ENCODE data around the gene CCDC12. TPM values are rescaled to one million over a fixed set of nuclear protein-coding genes. Genes with fewer than 3 reads are reported as not detected.

The CCDC12 gene
- total RNA-seq, 1 donor from 2014 or later, result 29.2 TPM

GRCh38 chr3:47000198-47000815 is 23.8 kb upstream of the CCDC12 start:
- intact Hi-C loops (cut with DNase I), result loop anchor here (10.0 kb wide), 1 partner anchor 296 kb away; the partner anchor contains the start of gene TMIE
- no peak for ATAC-seq (ENCODE audit: poor library complexity)
- DNase-seq, result peak; percentile 15

GRCh38 chr3:46999516-47000197 is 23.1 kb upstream of the CCDC12 start:
- ATAC-seq (ENCODE audit: poor library complexity), result no peak
- intact Hi-C loops (cut with DNase I), result loop anchor here (10.0 kb wide), 1 partner anchor 295 kb away; the partner anchor contains the start of gene TMIE
- DNase-seq, result peak; percentile 17

- ATAC-seq (ENCODE audit: poor library complexity) (no peak), DNase-seq (peak; percentile 36)
- intact Hi-C loops (cut with DNase I), result no loop called here
Measured at GRCh38 chr3:46998852-46999515, 22.4 kb upstream of the CCDC12 start.

GRCh38 chr3:46998121-46998851 is 21.7 kb upstream of the CCDC12 start:
- ATAC-seq (ENCODE audit: poor library complexity) (peak; percentile 89), DNase-seq (peak; percentile 87)

GRCh38 chr3:46997453-46998091 is 21.0 kb upstream of the CCDC12 start:
- intact Hi-C loops (cut with DNase I), result loop anchor here (2.0 kb wide), 1 partner anchor 75 kb away; no protein-coding TSS in a partner anchor
- ATAC-seq (ENCODE audit: poor library complexity) (no peak), DNase-seq (peak; percentile 34)

More at GRCh38 chr3:46998121-46998851, 21.7 kb upstream of the CCDC12 start:
- intact Hi-C loops (cut with DNase I), result no loop called here

DNA sequence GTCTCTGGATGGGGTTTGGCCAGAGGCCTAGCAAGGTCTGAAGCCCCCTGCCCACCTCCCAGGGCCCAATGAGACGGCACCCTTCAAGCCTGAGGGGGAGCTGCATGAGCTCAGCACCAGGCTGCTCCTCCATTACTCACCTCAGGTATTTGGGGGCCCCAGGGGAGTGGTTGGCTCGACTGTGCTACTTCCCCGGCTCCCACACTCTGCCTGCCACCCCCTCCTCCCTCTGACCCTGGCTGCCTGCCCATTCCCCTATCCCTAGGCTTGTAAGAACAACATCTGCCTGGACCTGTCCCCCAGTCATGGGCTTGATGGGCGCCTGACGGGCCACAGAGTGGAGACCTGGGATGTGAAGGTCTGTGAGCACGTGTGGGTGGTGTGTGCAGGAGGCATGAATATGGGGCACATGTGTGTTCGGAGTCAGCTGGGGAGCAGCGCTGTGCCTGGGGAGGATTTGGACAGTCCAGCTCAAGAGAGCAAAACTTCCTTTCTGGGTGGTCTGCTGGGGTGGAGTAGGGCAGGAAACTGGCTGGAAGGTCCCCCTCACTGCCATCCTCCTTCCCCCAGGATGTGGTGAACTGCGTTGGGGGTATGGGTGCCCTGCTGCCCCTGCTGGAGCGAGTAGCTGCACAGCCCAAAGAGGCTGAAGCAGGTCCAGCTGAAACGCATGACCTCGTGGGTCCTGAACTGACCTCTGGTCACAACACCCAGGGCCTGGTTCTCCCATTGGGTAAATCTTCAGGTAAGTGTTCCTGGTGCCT is 20.3 kb upstream of the CCDC12 start:
- peak; percentile 20 for DNase-seq
- intact Hi-C loops (cut with DNase I), result loop anchor here (2.0 kb wide), 1 partner anchor 74 kb away; no protein-coding TSS in a partner anchor
- ATAC-seq (ENCODE audit: poor library complexity), result no peak

DNA sequence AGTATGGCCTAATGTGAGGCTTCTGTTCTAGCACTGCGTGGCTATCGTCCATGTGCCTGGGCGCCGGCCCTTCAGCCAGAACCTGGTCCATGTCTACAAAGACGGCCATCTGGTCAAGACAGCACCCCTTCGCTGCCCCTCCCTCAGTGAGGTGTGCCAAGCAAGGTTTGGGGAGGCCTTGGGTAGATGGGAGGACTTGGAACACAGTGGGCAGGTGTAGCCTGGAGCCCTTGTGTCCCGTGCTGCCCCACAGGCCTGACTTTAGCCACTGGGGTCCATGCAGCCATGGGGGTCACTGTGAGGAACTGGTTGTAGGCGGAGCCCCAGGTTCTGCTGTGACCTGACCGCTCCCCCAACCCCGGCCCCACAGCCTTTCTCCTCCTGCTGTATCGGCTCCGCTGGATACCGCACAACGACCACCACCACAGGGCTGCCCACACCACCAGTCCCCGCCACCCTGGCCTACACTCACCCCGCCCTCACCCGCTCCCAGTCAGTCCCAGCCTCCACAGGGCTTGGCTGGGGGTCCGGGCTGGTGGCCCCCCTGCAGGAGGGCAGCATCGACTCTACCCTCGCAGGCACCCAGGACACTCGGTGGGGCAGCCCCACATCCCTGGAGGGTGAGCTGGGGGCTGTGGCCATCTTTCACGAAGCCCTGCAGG is 19.5 kb upstream of the CCDC12 start:
- DNase-seq, result peak; percentile 27
- intact Hi-C loops (cut with DNase I), result loop anchor here (2.0 kb wide), 1 partner anchor 73 kb away; no protein-coding TSS in a partner anchor
- no peak for ATAC-seq (ENCODE audit: poor library complexity)

DNA sequence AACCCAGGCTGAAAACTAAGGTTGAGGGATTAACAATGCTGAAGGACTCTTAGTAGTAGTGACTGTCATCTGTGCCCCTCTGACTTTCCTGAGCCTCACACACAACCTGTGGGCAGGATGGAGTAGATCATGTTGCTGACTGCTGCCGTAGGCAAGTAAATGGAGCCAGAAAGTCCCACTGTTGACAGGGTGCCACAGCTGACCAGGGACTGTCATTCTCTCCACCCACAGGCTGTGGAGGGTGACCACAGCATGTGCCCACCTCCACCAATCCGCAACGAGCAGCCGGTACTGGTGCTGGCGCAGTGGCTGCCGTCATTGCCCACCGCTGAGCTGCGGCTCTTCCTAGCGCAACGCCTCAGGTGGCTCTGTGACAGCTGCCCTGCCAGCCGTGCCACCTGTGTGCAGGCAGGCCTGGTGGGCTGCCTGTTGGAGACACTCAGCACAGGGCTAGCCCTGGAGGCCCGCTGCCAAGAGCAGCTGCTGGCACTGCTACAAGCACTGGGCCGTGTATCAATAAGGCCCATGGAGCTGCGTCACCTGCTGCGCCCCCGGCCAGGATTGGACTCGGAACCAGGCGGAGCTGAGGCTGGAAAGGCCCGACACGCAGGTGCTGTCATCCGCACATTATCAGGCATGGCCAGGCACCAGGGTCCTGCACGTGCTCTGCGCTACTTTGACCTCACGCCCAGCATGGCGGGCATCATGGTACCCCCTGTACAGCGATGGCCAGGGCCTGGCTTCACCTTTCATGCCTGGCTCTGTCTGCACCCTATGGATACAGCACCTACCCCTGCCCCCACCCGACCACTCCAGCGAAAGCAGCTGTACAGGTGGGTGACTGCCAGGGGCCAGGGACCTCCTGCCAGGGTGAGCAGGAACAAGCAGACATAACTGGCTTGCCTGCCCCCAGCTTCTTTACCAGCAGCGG is 18.5 kb upstream of the CCDC12 start:
- DNase-seq (peak; percentile 40), ATAC-seq (ENCODE audit: poor library complexity) (no peak)
- intact Hi-C loops (cut with DNase I), result no loop called here

DNA sequence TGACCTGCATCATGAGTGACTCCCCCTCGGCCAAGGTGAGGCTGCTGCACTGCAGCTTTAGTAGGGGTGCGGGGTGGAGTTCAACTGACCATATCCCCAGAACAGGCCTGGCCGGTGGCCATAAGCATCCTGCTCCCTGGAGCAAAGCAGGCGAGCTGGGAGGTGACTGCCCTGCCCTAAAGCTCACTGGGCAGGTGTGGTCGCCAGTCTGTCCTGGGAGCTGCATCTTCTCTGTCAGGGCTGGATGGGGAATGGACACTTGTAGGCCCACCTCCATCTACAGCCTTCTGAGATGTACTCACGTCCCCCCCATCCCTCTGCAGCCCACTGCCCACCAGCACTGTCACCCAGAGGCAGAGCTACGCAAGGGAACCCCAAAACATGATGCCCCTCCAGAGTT is 17.4 kb upstream of the CCDC12 start:
- ATAC-seq (ENCODE audit: poor library complexity), result no peak
- DNase-seq, result no peak
- intact Hi-C loops (cut with DNase I), result no loop called here

GRCh38 chr3:46993292-46993691 is 16.7 kb upstream of the CCDC12 start:
- ATAC-seq (ENCODE audit: poor library complexity) (no peak), DNase-seq (peak; percentile 14)
- intact Hi-C loops (cut with DNase I), result no loop called here

- intact Hi-C loops (cut with DNase I), result no loop called here
- ATAC-seq (ENCODE audit: poor library complexity) (no peak), DNase-seq (no peak)
Measured at GRCh38 chr3:46992231-46992630, 15.7 kb upstream of the CCDC12 start.

DNA sequence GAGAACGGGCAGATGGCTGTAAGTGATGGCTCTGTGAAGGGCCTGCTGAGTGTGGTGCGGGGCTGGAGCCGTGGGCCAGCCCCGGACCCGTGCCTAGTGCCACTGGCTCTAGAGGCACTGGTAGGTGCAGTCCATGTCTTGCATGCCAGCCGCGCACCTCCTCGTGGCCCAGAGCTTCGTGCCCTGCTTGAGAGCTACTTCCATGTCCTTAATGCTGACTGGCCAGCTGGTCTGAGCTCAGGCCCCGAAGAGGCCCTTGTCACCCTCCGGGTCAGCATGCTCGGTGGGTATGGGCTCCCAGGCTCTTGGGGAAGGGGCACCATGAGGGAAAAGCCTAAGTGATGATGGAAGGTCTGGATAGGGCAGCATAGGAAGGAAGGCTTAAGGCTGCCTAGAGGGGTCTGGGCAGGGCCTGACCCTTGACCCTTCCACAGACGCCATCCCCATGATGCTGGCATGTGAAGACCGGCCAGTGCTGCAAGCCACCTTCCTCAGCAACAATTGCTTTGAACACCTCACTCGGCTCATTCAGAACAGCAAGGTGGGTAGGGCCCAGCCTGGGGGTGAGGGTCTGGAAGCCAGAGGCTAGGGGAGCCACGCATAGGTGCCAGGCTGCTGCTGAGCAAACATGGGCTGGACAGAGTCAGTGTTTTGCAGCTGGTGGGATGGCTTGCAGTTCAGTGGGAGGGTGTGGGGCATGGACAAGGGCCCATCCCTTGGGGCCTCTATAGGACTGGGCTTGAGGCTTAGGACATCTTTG is 15.0 kb upstream of the CCDC12 start:
- intact Hi-C loops (cut with DNase I), result no loop called here
- ATAC-seq (ENCODE audit: poor library complexity) (no peak), DNase-seq (no peak)

- ATAC-seq (ENCODE audit: poor library complexity) (no peak), DNase-seq (peak; percentile 70)
- intact Hi-C loops (cut with DNase I), result no loop called here
Measured at GRCh38 chr3:46990573-46991374, 14.2 kb upstream of the CCDC12 start.

GRCh38 chr3:46989146-46989810 is 12.7 kb upstream of the CCDC12 start:
- intact Hi-C loops (cut with DNase I), result no loop called here
- no peak for ATAC-seq (ENCODE audit: poor library complexity)
- no peak for DNase-seq

Measured in Right ventricle myocardium superior (tissue), 1 donor.